CD4-positive, CD25-positive, alpha-beta regulatory T cell (primary cell): ENCODE data around the gene CRKL. TPM values are rescaled to one million over a fixed set of nuclear protein-coding genes. Genes with fewer than 3 reads are reported as not detected.
"Not testable (repeated sequence)": the region's sequence is repeated elsewhere in the genome, so short reads cannot be mapped to it uniquely, and the experiment has no call there.

Experiments
- ATAC-seq, 2 donors: fragments of 150-1000 bp; cut with Tn5 transposase; one replicate each; pipeline ENCODE4 v1.10.0; 2021; ENCODE audit warnings: low read depth in 2 of 2, moderate number of reproducible peaks in 2 of 2, moderate library complexity in 1 of 2
- DNase-seq, 3 donors: peaks; one replicate each; pipeline versions ENCODE4 v3.0.0 to v3.0.0-alpha.2; 2012 to 2022; ENCODE audit warnings: mixed read lengths in 1 of 3
- H3K27ac ChIP-seq: one replicate; pipeline ENCODE4 v1.7.0; 2013; ENCODE audit warnings: mild to moderate bottlenecking, low read length; ENCODE audit not compliant: insufficient read depth, poor library complexity, severe bottlenecking
- H3K27me3 ChIP-seq: one replicate; pipeline ENCODE4 v1.7.0; 2013; ENCODE audit warnings: low read length; ENCODE audit not compliant: control insufficient read depth, insufficient read depth
- H3K36me3 ChIP-seq: one replicate; pipeline ENCODE4 v1.7.0; 2013; ENCODE audit warnings: mild to moderate bottlenecking, low read length, moderate library complexity; ENCODE audit not compliant: control insufficient read depth, insufficient read depth
- H3K4me1 ChIP-seq: 2 replicates; pipeline ENCODE4 v1.7.0; 2013; ENCODE audit warnings: mild to moderate bottlenecking, low read length; ENCODE audit not compliant: insufficient read depth, control insufficient read depth, poor library complexity, severe bottlenecking
- H3K4me3 ChIP-seq: one replicate; pipeline ENCODE4 v1.7.0; 2013; ENCODE audit warnings: low read depth, mild to moderate bottlenecking, low read length, moderate library complexity
- H3K9me3 ChIP-seq, 2 experiments: 1 replicate in 1 of 2; 2 replicates in 1 of 2; pipeline ENCODE4 v1.7.0; 2013; ENCODE audit warnings: low read length in 2 of 2, mild to moderate bottlenecking in 1 of 2, moderate library complexity in 1 of 2; ENCODE audit not compliant: control insufficient read depth in 2 of 2
- H3K27ac Mint-ChIP-seq, 3 donors: one replicate each; pipeline ENCODE4 v1.8.0; 2020 to 2022; ENCODE audit warnings: mild to moderate bottlenecking in 3 of 3, mixed read lengths in 3 of 3, moderate library complexity in 2 of 3
- H3K27me3 Mint-ChIP-seq: one replicate; pipeline ENCODE4 v1.8.0; 2022; ENCODE audit warnings: mild to moderate bottlenecking, mixed read lengths
- H3K36me3 Mint-ChIP-seq: one replicate; pipeline ENCODE4 v1.8.0; 2020; ENCODE audit warnings: mixed read lengths
- H3K4me1 Mint-ChIP-seq, 4 donors: one replicate each; pipeline ENCODE4 v1.8.0; 2020 to 2022; ENCODE audit warnings: mixed read lengths in 4 of 4, mild to moderate bottlenecking in 1 of 4
- H3K4me3 Mint-ChIP-seq, 4 donors: one replicate each; pipeline ENCODE4 v1.8.0; 2020 to 2022; ENCODE audit warnings: mild to moderate bottlenecking in 4 of 4, mixed read lengths in 4 of 4, moderate library complexity in 3 of 4
- H3K9me3 Mint-ChIP-seq, 7 donors: one replicate each; pipeline ENCODE4 v1.8.0; 2020 to 2022; ENCODE audit warnings: mixed read lengths in 7 of 7, mild to moderate bottlenecking in 3 of 7, moderate library complexity in 2 of 7
- polyA plus RNA-seq, 4 donors: library from polyadenylated mRNA; unstranded; fragments of 300-500 nt; fragmentation: Illumina TruSeq; gene quantifications; one replicate each; pipeline ENCODE4 v1.2.3, GENCODE V29; 2021
- total RNA-seq: library from RNA; stranded (reverse); gene quantifications from one replicate; pipeline ENCODE4 v1.2.3, GENCODE V29; 2022

CRKL gene
- total and polyA plus RNA-seq, 5 donors from 2014 or later, result 41.7 to 61.4 (median 53.1) TPM

DNA sequence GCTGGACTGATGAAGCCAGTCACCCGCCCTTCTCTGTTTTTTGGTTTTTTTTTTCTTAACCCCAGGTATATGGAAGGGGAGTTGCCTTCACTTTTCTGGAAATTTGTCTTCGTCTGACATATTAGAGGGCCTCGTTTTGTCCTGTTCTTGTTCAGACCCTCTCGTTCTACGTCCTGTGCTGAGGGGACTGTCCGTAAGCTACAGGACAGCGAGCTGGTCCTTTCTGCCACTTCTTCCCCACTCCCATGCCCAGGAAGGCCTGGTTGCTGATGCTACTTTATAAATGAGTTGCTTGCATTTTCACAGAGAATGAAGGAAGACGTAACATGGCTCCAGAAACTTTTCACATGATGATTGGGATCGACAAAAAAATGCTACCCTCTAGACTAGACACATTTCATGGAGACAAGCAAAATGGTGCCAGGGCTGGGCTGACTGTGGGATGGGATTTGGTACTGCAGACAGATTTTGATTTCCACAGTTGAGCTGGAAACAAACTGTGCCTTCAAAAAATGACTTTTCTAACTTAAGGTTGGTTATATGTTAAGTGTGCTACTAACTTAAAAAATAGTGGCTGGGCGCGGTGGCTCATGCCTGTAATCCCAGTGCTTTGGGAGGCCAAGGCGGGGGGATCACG lies 27.2 kb upstream of the CRKL start:
- Mint-ChIP-seq H3K36me3 (peaks cover 31% of the 10 kb centered on the region), H3K4me3 (no peak overlapping the region), H3K4me1 (no peaks in the 10 kb centered on the region), H3K9me3 (peaks cover 0 to 1% (median 0%) of the 10 kb centered on the region in 7 donors), H3K27ac (no peak overlapping the region), H3K27me3 (no peaks in the 10 kb centered on the region)
- H3K4me1 ChIP-seq, result no peaks in the 10 kb centered on the region
- no peaks in the 10 kb centered on the region for H3K27me3 ChIP-seq
- no peak for DNase-seq
- no peaks in the 10 kb centered on the region for H3K9me3 ChIP-seq
- peaks cover 37% of the 10 kb centered on the region for H3K36me3 ChIP-seq
- no peak overlapping the region for H3K27ac ChIP-seq
- ATAC-seq, result no peak
- no peak overlapping the region for H3K4me3 ChIP-seq

DNA sequence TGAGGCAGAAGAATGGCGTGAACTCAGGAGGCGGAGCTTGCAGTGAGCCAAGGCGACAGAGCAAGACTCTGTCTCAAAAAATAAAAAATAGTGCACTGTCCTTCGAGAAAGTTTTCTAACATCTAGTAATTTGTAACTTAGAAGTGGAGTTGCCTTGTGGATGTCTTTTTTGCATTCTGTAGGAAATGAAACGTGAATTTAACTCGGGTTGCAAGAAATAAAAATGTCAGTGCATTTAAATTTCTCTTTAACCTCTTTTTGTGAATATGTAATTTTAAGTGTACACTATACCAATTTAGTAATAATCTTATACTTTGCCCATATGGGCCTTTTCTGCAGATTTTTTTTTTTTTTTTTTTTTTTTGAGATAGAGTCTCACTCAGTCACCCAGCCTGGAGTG lies 26.2 kb upstream of the CRKL start:
- peaks cover 23% of the 10 kb centered on the region for H3K36me3 Mint-ChIP-seq
- H3K4me3 ChIP-seq, result no peak overlapping the region
- DNase-seq, result no peak
- no peaks in the 10 kb centered on the region for H3K27me3 ChIP-seq
- H3K9me3 ChIP-seq, result no peaks in the 10 kb centered on the region
- no peaks in the 10 kb centered on the region for H3K4me1 ChIP-seq
- no peaks in the 10 kb centered on the region for H3K27me3 Mint-ChIP-seq
- H3K27ac ChIP-seq, result no peak overlapping the region
- ATAC-seq, result no peak
- peaks cover 32% of the 10 kb centered on the region for H3K36me3 ChIP-seq
- H3K4me1 Mint-ChIP-seq, result no peaks in the 10 kb centered on the region
- H3K4me3 Mint-ChIP-seq, result no peak overlapping the region
- no peak overlapping the region for H3K27ac Mint-ChIP-seq
- H3K9me3 Mint-ChIP-seq, result peaks cover 0 to 1% (median 0%) of the 10 kb centered on the region in 7 donors

DNA sequence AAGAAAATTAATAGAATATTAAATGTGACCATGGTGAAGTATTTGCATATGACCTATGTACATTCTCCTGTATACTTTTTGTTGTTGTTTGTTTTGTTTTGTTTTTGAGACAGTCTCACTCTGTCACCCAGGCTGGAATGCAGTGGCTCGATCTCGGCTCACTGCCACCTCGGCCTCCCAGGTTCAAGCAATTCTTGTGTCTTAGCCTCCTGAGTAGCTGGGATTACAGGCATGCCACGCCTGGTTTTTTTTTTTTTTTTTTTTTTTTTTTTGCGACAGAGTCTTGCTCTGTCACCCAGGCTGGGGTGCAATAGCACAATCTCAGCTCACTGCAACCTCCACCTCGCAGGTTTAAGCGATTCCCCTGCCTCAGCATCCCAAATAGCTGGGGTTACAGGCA lies 19.5 kb upstream of the CRKL start:
- H3K27me3 ChIP-seq, H3K9me3 Mint-ChIP-seq, H3K9me3 ChIP-seq, H3K4me3 ChIP-seq, H3K27ac ChIP-seq, H3K27me3 Mint-ChIP-seq, DNase-seq, ATAC-seq, H3K4me1 Mint-ChIP-seq, H3K36me3 Mint-ChIP-seq, H3K4me3 Mint-ChIP-seq, H3K27ac Mint-ChIP-seq, H3K4me1 ChIP-seq, H3K36me3 ChIP-seq: not testable (repeated sequence)

DNA sequence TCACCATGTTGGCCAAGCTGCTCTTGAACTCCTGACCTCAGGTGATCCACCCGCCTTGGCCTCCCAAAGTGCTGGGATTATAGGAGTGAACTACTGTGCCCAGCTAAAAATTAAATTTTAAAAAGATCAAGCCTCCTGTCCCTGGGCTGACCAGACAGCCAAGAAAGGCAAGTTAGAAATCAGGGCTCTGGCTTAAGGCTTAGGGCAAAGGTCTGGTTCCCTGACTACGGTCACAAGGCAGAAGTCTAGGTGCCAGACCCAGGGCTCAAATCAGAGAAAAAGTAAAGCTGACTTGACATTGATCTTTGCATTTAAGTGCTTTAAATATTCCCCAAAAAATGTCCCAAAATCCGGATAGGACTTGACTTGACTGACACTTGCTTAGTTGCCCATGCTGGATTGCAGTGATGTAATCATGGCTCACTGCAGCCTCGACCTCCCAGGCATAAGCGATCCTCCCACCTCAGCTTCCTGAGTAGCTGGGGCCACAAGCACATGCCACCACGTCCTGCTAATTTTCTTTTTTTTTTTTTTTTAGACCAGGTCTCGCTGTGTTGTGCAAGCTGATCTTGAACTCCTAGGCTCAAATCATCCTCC lies 17.3 kb upstream of the CRKL start:
- Mint-ChIP-seq H3K9me3 (peaks cover 0 to 1% (median 0%) of the 10 kb centered on the region in 7 donors), H3K4me3 (no peak overlapping the region), H3K4me1 (peaks cover 0 to 4% (median under 1%) of the 10 kb centered on the region in 4 donors), H3K27me3 (peaks cover 10% of the 10 kb centered on the region), H3K36me3 (no peaks in the 10 kb centered on the region), H3K27ac (no peak overlapping the region)
- H3K27me3 ChIP-seq, result no peaks in the 10 kb centered on the region
- H3K4me3 ChIP-seq, result no peak overlapping the region
- ATAC-seq, result no peak
- no peaks in the 10 kb centered on the region for H3K4me1 ChIP-seq
- no peak for DNase-seq
- no peak overlapping the region for H3K27ac ChIP-seq
- no peaks in the 10 kb centered on the region for H3K9me3 ChIP-seq
- H3K36me3 ChIP-seq, result no peaks in the 10 kb centered on the region

DNA sequence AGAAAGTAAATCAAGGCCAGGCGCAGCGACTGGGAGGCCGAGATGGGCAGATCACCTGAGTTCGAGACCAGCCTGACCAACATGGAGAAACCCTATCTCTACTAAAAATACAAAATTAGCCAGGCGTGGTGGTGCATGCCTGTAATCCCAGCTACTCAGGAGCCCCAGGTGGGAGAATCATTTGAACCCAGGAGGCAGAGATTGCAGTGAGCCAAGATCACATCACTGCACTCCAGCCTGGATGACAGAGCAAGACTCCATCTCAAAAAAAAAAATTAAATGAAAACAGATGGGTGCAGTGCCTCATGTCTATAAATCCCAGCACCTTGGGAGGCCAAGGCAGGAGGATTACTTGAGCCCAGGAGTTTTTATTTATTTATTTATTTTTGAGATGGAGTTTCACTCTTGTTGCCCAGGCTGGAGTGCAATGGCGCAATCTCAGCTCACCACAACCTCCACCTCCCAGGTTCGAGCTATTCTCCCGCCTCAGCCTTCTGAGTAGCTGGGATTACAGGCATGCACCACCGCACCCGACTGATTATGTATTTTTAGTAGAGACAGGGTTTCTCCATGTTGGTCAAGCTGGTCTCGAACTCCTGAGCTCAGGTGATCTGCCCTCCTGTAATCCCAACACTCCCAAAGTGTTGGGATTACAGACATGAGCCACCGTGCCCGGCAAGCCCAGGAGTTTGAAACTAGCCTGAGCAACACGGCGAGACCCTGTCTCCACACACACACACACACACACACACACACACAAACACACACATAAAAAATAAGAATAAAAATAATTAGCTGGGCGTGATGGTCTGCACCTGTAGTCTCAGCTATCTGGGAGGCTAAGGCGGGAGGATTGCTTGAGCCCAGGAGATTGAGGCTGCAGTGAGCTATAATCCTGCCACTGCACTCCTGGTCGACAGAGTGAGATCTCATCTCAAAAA lies 15.8 kb upstream of the CRKL start:
- not testable (repeated sequence) for H3K27ac Mint-ChIP-seq, H3K27ac ChIP-seq, H3K9me3 Mint-ChIP-seq, H3K4me1 Mint-ChIP-seq, H3K4me1 ChIP-seq, H3K27me3 ChIP-seq, H3K4me3 Mint-ChIP-seq, H3K4me3 ChIP-seq, H3K9me3 ChIP-seq, H3K36me3 Mint-ChIP-seq, DNase-seq, H3K36me3 ChIP-seq, ATAC-seq
- H3K27me3 Mint-ChIP-seq, result peaks cover 18% of the 10 kb centered on the region

DNA sequence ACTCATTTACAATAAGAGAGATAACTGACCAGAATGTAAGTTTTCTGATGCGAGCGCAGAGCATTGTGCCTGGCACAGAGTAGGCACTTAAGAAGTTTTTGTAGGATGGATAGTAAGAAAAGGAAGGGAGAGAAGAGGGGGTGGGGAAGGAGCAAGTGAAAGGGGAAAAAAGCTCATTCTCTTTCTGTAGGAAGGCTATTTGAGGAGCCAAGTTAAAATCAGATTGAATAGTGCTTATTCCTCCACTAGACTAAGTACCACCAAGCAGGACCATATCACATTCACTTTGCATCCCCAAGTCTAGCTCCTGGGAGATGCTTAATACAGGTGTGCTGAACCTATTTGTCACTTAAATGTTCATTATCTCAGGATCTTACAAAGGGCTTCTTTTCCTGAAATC lies 14.1 kb upstream of the CRKL start:
- H3K27ac ChIP-seq, result no peak overlapping the region
- no peak for ATAC-seq
- H3K36me3 ChIP-seq, result no peaks in the 10 kb centered on the region
- no peak overlapping the region for H3K4me3 Mint-ChIP-seq
- H3K4me1 Mint-ChIP-seq, result peaks cover 0 to 4% (median 0%) of the 10 kb centered on the region in 4 donors
- peaks cover 6% of the 10 kb centered on the region for H3K27me3 ChIP-seq
- no peaks in the 10 kb centered on the region for H3K36me3 Mint-ChIP-seq
- no peak for DNase-seq
- H3K4me3 ChIP-seq, result no peak overlapping the region
- H3K9me3 Mint-ChIP-seq, result peaks cover 0 to 1% (median 0%) of the 10 kb centered on the region in 7 donors
- H3K27ac Mint-ChIP-seq, result peak overlapping the region in 1 of 3 donors; percentile 67
- no peaks in the 10 kb centered on the region for H3K9me3 ChIP-seq
- H3K4me1 ChIP-seq, result no peaks in the 10 kb centered on the region
- H3K27me3 Mint-ChIP-seq, result peaks cover 18% of the 10 kb centered on the region

DNA sequence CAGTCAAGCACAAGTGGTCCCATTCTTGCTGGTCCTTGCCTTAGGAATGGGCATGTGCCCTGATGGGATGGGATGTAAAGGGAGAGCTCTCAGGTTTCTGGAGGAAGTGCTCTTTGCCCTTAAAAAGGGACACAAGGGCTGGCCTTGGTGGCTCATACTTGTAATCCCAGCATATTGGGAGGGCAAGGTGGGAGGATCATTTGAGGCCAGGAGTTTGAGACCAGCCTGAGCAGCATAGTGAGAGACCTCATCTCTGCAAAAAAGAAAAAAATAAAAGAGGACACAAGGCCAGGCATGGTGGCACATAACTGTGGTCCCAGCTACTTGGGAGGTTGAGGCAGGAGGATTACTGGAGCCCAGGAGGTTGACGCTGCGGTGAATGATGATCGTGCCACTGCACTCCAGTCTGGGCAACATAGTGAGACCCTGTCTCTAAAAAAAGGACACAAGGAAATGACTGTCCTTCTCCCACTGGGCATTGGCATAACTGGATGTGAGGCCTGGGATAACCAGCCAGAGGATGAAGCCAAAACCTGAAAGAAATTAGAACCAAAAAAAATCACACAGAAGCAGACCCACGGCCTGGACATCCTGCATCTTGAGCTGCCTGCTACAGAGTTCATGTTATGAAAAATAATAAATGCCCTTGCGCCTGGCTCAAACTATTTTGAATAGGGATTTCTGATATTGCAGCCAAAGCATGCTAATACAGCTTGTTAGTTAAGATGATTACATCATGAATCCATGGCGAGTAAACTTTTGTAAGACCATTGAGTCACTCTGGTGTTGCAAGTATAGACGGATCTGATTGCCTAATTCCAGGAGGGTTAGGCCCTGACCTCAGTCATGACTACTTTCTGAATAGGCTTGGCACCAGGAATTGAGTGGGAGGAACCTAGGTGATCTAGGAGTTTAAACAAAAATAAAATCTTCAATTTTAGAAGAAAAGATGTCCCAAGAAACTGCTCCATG lies 12.9 kb upstream of the CRKL start:
- Histone ChIP-seq H3K36me3 (no peaks in the 10 kb centered on the region), H3K27me3 (peaks cover 6% of the 10 kb centered on the region), H3K4me1 (no peaks in the 10 kb centered on the region), H3K4me3 (no peak overlapping the region), H3K27ac (no peak overlapping the region), H3K9me3 (no peaks in the 10 kb centered on the region)
- no peaks in the 10 kb centered on the region for H3K36me3 Mint-ChIP-seq
- DNase-seq (no peak), ATAC-seq (no peak)
- no peak overlapping the region for H3K4me3 Mint-ChIP-seq
- peaks cover 18% of the 10 kb centered on the region for H3K27me3 Mint-ChIP-seq
- H3K9me3 Mint-ChIP-seq, result peaks cover 0 to 1% (median 0%) of the 10 kb centered on the region in 7 donors
- H3K4me1 Mint-ChIP-seq, result peaks cover 0 to 4% (median 0%) of the 10 kb centered on the region in 4 donors
- no peak overlapping the region for H3K27ac Mint-ChIP-seq
